Caco-2 (cell line): ENCODE measurements around the gene CD81. TPM values are rescaled to one million over a fixed set of nuclear protein-coding genes. Genes with fewer than 3 reads are reported as not detected.

ENCODE experiments used
- BruUV-seq: library from RNA; stranded (reverse); fragments of 400-500 nt; replicated peaks from 2 replicates; lab custom pipeline; 2021; lab: Mats Ljungman, UMichigan
- CTCF ChIA-PET: fragments of 300-600 bp; sonication (Branson Sonifier 250); formaldehyde crosslinking; loops from one replicate; lab custom pipeline; 2022; ENCODE audit warnings: antibody characterized with exemption; lab: Charles Lee
- POLR2A ChIA-PET: fragments of 300-600 bp; sonication (Branson Sonifier 250); formaldehyde crosslinking; loops from one replicate; lab custom pipeline; 2022; ENCODE audit warnings: antibody characterized with exemption; lab: Charles Lee
- DNase-seq, 2 experiments: peaks; one replicate each; pipeline versions ENCODE4 v3.0.0 to v3.0.0-alpha.2; 2020 to 2022
- H3K27me3 ChIP-seq: replicated peaks from 2 replicates; pipeline ENCODE4 v1.6.0; 2011; ENCODE audit warnings: low read length; ENCODE audit not compliant: control insufficient read depth, insufficient read depth
- H3K36me3 ChIP-seq: 2 replicates; pipeline ENCODE4 v1.5.1; 2011; ENCODE audit warnings: low read length; ENCODE audit not compliant: control insufficient read depth, insufficient read depth
- H3K4me1 ChIP-seq: fragments of 250-450 bp; sonication (Bioruptor Pico); 2 replicates; pipeline ENCODE4 v1.5.1; 2020; ENCODE audit warnings: mild to moderate bottlenecking
- H3K4me3 ChIP-seq: 2 replicates; pipeline ENCODE4 v1.5.1; 2011; ENCODE audit warnings: low read depth, mild to moderate bottlenecking, control low read depth, low read length
- H3K9me3 ChIP-seq: fragments of 250-450 bp; sonication (Bioruptor Pico); 2 replicates; pipeline ENCODE4 v1.5.1; 2020; ENCODE audit warnings: mild to moderate bottlenecking, moderate library complexity
- H3K27ac Mint-ChIP-seq: one replicate; pipeline ENCODE4 v1.8.0; 2022; ENCODE audit warnings: mixed read lengths; ENCODE audit not compliant: unreplicated experiment
- H3K27me3 Mint-ChIP-seq: one replicate; pipeline ENCODE4 v1.8.0; 2022; ENCODE audit warnings: mixed read lengths; ENCODE audit not compliant: insufficient read depth, unreplicated experiment
- H3K36me3 Mint-ChIP-seq: one replicate; pipeline ENCODE4 v1.8.0; 2022; ENCODE audit warnings: mild to moderate bottlenecking, mixed read lengths; ENCODE audit not compliant: insufficient read depth, unreplicated experiment
- H3K4me1 Mint-ChIP-seq: one replicate; pipeline ENCODE4 v1.8.0; 2022; ENCODE audit warnings: low read depth, mixed read lengths; ENCODE audit not compliant: unreplicated experiment
- H3K4me3 Mint-ChIP-seq: one replicate; pipeline ENCODE4 v1.8.0; 2022; ENCODE audit warnings: mild to moderate bottlenecking, moderate library complexity, mixed read lengths; ENCODE audit not compliant: unreplicated experiment
- H3K9me3 Mint-ChIP-seq: one replicate; pipeline ENCODE4 v1.8.0; 2022; ENCODE audit warnings: mixed read lengths; ENCODE audit not compliant: unreplicated experiment
- CTCF ChIP-seq, 2 experiments: fragments of 200-600 bp in 1 of 2; IDR thresholded peaks; 1 replicate in 1 of 2; 2 replicates in 1 of 2; pipeline versions ENCODE4 v1.5.1 to v1.8.0; 2011 to 2022; ENCODE audit warnings: antibody characterized with exemption in 1 of 2, control low read depth in 1 of 2, inconsistent platforms in 1 of 2, low read depth in 1 of 2, low read length in 1 of 2, mild to moderate bottlenecking in 1 of 2, moderate library complexity in 1 of 2; ENCODE audit not compliant: insufficient read depth in 1 of 2, severe bottlenecking in 1 of 2, unreplicated experiment in 1 of 2
- intact Hi-C: fragments of 100-400 bp; cut with micrococcal nuclease; formaldehyde crosslinking; loops from one replicate; pipeline ENCODE4 v1.10.0; 2022; ENCODE audit not compliant: unreplicated experiment
- total RNA-seq: library from RNA; stranded (reverse); gene quantifications from 2 replicates; pipeline ENCODE4 v1.2.3, GENCODE V29; 2022

CD81 gene
- total RNA-seq, 1 experiment from 2014 or later, result 412 TPM

GRCh38 chr11:2410616-2411015 lies 33.5 kb downstream of the CD81 start:
- CTCF ChIA-PET, result interaction anchor here (0.9 to 1.4 kb wide), 2 partner anchors 9 to 213 kb away, joined by 3 read pairs; no protein-coding TSS in a partner anchor
- BruUV-seq, result no TSS peak
- Mint-ChIP-seq H3K36me3 (peaks cover 1% of the 10 kb centered on the region), H3K27me3 (no peaks in the 10 kb centered on the region), H3K4me3 (no peak overlapping the region), H3K9me3 (no peaks in the 10 kb centered on the region), H3K4me1 (no peaks in the 10 kb centered on the region), H3K27ac (no peak overlapping the region)
- no peak for TF ChIP-seq CTCF (IDR thresholded peaks at IDR 0.05; ENCODE audit: insufficient read depth in 1 of 2, low read depth in 1 of 2, low read length in 1 of 2, severe bottlenecking in 1 of 2, unreplicated experiment in 1 of 2)
- intact Hi-C loops, result no loop called here
- Histone ChIP-seq H3K4me3 (no peak overlapping the region), H3K9me3 (no peaks in the 10 kb centered on the region), H3K4me1 (no peaks in the 10 kb centered on the region), H3K36me3 (no peaks in the 10 kb centered on the region), H3K27me3 (no peaks in the 10 kb centered on the region)
- POLR2A ChIA-PET, result no interaction called here
- DNase-seq, result no peak

GRCh38 chr11:2411446-2412305 lies 34.6 kb downstream of the CD81 start:
- H3K27me3 ChIP-seq, result no peaks in the 10 kb centered on the region
- Mint-ChIP-seq H3K27ac (no peak overlapping the region), H3K27me3 (no peaks in the 10 kb centered on the region), H3K4me3 (no peak overlapping the region), H3K4me1 (no peaks in the 10 kb centered on the region), H3K36me3 (no peaks in the 10 kb centered on the region), H3K9me3 (no peaks in the 10 kb centered on the region)
- BruUV-seq, result no TSS peak
- POLR2A ChIA-PET, result no interaction called here
- H3K4me1 ChIP-seq, result no peaks in the 10 kb centered on the region
- no peaks in the 10 kb centered on the region for H3K36me3 ChIP-seq
- DNase-seq, result no peak
- CTCF ChIA-PET, result interaction anchor here (0.6 kb wide), 1 partner anchor 514 kb away, joined by 3 read pairs; no protein-coding TSS in a partner anchor
- intact Hi-C loops, result no loop called here
- H3K9me3 ChIP-seq, result no peaks in the 10 kb centered on the region
- H3K4me3 ChIP-seq, result no peak overlapping the region
- TF ChIP-seq CTCF (IDR thresholded peaks at IDR 0.05; ENCODE audit: insufficient read depth in 1 of 2, low read depth in 1 of 2, low read length in 1 of 2, severe bottlenecking in 1 of 2, unreplicated experiment in 1 of 2), result no peak

- Histone ChIP-seq H3K27me3 (no peaks in the 10 kb centered on the region), H3K4me3 (no peak overlapping the region), H3K9me3 (no peaks in the 10 kb centered on the region), H3K36me3 (no peaks in the 10 kb centered on the region), H3K4me1 (no peaks in the 10 kb centered on the region)
- no peaks in the 10 kb centered on the region for H3K4me1 Mint-ChIP-seq
- no peak overlapping the region for H3K4me3 Mint-ChIP-seq
- ChIA-PET CTCF (interaction anchor here (0.6 kb wide), 1 partner anchor 513 kb away, joined by 3 read pairs; no protein-coding TSS in a partner anchor), POLR2A (no interaction called here)
- intact Hi-C loops, result no loop called here
- no peak overlapping the region for H3K27ac Mint-ChIP-seq
- DNase-seq, result no peak
- H3K36me3 Mint-ChIP-seq, result no peaks in the 10 kb centered on the region
- H3K9me3 Mint-ChIP-seq, result no peaks in the 10 kb centered on the region
- H3K27me3 Mint-ChIP-seq, result no peaks in the 10 kb centered on the region
- TF ChIP-seq CTCF (IDR thresholded peaks at IDR 0.05; ENCODE audit: insufficient read depth in 1 of 2, low read depth in 1 of 2, low read length in 1 of 2, severe bottlenecking in 1 of 2, unreplicated experiment in 1 of 2), result no peak
- no TSS peak for BruUV-seq
Measured at GRCh38 chr11:2412323-2412722, 35.2 kb downstream of the CD81 start.
